Forelimb muscle (tissue), 1 donor: ENCODE data around the gene SHROOM1. TPM values are rescaled to one million over a fixed set of nuclear protein-coding genes. Genes with fewer than 3 reads are reported as not detected.

Experiments
- DNase-seq: peaks from one replicate; pipeline ENCODE4 v3.0.0-alpha.2; 2013; ENCODE audit warnings: low read depth
- polyA plus RNA-seq: library from polyadenylated mRNA; unstranded; fragments of 120-200 nt; gene quantifications from one replicate; pipeline ENCODE4 v1.2.1, GENCODE V29; 2013; ENCODE audit not compliant: insufficient read length

SHROOM1 gene
- polyA plus RNA-seq, 1 donor = 2.9 TPM

DNA sequence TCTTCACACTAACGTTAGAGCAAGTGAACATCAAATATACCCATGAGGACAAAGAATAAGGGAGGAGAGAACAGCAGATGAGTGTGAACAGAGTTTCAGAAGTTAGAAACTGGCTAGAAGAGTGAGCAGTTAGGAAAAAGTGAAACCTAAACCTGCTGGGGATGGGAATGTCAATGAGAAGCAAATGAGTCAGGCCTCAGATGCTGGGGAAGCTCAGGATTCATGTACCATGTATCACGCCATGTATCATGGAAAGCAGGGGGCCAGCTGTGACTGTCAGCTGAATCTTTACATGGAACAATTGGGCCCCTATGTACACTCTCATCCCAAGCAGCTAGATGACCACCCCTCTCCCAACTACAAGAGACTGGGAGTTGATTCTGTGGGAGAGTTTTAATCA is 19.6 kb upstream of the SHROOM1 start:
- no peak for DNase-seq

DNA sequence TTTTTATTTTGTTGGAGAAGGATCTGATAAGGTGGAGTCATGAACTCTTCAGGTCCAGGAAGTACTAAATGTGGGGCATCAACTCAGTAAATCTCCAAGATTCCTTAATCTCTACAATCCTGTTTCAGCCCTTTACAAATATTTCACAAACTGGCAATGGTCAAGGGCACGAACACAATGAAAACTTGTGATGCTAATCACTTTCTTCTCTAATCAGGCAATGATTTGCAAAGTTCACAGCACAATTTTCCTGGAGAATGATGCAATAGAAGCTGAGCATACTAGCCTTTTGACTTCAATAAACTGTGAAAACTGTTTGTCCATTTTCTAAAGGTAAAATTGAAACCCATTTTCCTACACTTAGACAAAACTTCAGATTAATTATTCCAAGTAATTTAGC is 18.9 kb upstream of the SHROOM1 start:
- DNase-seq = no peak

DNA sequence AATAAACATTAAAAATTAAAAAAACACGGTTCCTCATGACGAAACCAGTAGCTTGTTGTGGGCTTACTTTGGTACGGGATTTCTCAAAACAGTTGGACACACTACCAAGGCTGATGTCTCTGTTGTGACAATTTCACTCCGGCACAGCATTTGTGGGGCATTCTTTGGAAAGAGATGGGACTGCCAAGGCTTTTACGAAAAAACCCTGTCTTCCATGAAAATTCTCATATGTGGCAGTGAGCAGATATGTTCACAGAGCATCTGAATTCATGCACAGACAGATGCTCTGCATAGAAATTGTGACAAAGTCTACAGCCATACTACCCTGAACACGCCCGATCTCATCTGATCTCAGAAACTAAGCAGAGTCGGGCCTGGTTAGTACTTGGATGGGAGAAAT is 17.8 kb upstream of the SHROOM1 start:
- no peak for DNase-seq

DNA sequence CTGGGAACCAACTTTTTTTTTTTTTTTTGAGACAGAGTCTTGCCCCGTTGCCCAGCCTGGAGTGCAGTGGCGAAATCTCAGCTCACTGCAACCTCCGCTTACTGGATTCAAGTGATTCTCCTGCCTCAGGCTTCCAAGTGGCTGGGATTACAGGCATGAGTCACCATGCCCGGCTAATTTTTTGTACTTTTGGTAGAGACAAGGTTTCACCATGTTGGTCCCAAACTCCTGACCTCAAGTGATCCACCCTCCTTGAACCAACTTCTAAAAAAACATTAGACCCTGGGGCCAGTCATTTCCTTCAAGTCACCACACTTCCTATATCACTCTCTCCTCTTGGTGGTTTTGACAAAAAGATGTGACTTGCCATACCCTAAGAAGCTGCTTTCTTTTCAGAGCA is 10.9 kb upstream of the SHROOM1 start:
- no peak for DNase-seq

DNA sequence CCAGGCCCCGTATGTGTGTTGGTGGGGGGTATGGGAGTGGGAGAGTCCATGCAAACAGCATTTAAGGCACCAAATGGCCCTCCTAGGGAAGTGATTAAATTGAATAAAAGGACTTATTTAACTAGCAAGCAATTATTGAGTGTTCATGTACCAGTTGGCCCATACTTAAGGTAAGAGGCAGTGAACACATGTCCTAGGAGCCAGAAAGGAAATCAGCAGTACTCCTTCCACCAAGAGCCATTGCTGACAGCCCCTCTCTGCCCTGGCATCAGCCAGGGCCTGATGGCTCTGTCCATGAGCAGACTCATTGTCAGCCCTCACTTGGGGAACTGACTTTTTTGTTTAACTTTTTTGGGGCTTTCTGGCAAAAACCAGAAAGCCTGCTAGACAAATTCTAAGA is 10.4 kb upstream of the SHROOM1 start:
- no peak for DNase-seq

DNA sequence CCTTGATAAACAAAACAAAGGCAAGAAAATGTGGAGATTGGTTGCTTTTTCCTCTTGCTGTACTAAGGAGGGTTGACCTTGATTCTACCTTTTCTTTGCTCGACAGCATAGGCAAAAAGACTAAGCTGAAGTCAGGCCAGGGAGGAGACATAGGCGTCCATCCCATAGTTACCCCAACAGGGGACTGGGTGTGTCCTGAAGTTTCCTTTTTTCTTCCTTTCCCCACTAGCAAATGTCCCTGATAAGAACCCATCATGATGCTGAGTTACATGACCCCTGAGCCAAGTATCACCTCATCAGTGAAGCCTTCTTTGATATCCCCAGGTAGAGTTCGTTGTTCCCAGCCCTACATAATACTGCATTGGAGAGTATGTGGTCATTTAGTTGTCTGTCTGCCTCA is 9.9 kb upstream of the SHROOM1 start:
- no peak for DNase-seq

DNA sequence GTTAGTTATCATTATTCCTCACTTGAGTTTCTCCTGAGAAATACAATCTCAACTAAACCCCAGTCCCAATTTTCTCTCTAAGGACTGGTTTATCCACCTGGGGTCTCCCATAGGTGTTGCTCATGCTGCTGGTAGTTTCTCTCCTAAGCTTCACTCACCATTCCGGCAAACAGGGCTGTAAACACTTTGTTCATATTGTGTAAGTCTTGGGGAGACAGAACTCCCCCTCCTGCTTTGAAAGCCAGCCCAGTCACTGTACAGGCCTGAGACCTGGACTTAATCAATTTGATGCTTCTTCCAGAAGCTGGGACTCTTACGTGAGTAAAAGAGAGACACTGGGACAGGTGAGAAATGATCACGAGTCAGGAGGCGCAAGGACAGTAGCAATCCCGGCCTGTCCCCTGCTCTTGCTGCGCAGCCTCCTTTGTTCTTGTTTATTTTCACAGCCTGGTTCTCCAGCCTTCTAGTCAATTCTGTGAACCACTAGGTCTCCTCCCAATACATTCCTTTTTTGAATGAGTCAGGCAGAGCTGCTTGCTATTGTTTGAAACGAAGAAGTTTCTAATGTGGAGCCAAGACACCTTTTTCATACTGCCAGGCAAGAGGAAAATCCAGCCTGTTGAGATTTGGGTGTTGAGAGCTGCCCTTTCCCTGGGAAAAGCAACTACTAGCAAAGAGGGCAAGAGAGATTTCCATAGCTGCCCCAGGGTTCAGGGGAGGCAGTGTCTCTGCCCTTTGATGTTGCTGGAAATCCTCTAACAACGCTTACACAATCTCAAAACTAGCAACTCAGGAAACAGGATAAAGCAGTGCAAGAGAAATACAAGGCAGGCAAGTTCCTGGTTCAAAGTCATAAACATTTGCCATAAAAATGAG is 9.2 kb upstream of the SHROOM1 start:
- DNase-seq = no peak

DNA sequence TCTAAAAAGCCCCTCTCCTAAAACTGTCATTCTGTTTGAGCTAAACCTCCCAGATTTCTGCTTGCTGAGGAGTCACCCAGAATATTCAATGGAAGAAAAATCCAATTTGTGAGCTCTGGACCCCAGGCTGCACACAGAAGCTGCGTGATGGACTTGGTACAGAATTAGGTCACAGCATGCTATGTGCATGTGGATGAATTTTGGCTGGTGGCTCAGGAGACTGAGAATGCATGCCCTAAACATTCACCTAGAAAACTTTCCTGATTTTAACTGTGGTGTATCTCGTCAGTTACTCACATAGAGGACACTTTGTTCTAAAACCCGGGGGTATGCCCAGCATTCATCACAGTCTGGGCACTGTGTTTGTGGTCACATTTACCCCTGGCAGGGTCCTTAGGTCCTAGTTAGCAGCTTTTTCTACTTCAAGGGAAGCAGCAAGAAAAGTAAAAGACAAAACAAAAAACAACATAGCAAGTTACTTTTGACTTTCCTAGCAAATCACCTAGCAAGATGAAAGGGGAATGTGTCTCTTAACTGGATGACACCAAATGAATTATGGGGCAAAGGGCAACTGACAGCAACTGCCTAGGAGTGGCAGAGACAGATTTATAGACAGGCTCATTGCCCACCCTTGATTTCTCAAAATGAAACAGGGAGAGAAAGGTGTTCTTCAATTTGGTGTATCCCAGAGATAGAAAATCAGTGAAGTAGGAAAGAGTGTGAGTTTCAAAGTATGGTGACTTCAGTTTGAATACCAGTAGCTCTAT is 8.3 kb upstream of the SHROOM1 start:
- DNase-seq = no peak

DNA sequence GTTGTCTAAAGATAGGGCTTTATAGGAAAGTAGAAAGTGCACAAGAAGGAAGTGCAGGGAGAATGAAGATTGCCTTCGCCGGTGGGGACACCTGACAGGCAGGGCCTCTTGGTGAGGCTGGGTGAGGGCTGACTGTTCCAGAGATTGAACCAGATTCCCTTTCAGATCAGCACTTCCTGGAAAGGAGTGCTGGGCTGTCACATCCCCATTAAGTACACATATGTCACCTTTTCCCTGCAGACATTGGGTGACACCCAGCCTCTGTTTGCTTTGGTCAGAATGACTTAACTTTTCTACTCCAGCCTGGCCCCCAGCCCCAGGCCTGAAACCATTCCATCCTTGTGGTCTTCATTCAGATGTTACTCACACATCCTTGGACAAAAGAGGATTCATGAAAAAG is 7.4 kb upstream of the SHROOM1 start:
- DNase-seq = no peak

DNA sequence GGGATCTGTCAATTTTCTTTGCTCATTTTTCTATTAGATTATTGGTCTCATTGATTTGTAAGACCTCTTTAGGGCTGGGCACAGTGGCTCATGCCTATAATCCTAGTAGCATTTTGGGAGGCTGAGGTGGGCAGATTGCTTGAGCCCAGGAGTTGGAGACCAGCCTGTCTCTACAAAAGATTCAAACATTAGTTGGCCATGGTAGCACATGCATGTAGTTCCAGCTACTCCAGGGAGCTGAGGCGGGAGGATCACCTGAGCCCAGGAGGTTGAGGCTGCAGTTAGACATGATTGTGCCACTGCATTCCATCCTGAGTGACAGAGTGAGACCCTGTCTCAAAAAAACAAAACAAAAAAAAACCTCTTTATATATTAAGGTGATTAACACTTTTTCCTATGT is 6.4 kb upstream of the SHROOM1 start:
- no peak for DNase-seq

DNA sequence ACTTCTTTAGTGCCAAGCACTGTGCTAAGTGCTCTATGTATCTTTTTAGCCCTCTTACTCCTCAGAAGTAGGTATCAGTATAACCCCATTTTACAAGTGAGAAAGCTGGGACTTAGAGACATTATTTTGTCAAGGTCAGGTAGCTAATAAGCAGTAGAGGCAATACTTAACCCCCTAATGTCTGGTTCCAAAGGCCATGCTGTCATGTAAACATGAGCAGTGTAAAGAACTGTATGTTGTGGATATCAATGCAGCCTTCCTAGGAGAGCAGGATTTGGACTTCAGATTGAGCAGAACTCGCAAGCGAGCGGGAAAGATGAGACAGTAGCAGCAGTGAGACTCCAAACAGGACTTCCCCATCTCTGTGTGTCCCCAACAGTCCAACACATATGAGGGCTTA is 3.6 kb upstream of the SHROOM1 start:
- no peak for DNase-seq

DNA sequence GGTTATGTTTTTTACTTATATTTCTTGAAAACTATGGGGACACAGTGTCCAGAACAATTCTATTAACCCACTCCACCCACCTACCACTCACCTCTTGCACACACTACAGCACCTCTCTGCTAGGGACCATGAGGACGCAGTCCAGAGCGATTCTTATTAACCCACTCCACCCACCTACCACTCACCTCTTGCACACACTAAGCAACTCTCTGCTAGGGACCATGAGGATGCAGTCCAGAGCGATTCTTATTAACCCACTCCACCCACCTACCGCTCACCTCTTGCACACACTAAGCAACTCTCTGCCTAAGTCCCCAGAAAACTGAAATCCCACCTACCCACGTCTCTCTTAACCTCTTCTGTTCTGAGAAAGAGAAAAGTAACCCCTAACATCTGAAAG is 2.2 kb upstream of the SHROOM1 start:
- DNase-seq = no peak

DNA sequence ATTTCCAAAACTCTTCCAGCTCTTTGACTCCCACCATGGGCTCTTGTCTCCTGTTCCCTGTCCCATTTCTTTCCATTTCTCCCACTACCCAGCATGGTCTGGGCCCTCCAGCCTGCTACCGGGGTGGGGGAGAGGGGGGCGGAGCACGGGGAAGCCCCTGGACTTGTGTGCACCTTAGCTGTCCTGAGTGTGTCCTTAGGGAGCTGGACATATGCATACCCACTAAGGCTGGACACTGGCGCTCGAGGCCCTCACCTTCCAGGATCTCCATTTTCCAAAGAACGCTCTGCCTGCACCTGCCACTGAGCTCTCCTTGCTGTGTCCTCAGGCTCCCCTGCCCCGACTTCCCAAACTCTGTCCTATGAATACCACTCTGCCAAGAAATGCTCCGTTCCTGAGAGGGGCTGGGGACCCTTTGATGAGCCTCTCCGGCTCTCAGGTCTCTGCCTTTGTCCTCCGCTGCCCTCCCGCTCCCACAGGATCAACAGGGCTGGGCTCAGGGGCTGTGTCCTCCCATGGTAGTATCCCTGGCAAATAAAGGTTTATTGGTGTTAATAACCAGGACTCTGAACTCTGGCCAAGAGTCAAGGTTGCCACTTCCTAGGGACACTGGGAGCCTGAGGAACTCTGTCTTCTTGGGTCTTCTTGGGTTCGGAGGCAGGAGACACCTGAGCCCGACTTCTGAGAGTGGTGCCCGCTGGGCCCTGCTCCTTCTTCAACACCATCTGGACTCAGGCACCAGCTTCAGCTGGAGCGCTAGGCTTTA is 831 bp upstream of the SHROOM1 start:
- no peak for DNase-seq

DNA sequence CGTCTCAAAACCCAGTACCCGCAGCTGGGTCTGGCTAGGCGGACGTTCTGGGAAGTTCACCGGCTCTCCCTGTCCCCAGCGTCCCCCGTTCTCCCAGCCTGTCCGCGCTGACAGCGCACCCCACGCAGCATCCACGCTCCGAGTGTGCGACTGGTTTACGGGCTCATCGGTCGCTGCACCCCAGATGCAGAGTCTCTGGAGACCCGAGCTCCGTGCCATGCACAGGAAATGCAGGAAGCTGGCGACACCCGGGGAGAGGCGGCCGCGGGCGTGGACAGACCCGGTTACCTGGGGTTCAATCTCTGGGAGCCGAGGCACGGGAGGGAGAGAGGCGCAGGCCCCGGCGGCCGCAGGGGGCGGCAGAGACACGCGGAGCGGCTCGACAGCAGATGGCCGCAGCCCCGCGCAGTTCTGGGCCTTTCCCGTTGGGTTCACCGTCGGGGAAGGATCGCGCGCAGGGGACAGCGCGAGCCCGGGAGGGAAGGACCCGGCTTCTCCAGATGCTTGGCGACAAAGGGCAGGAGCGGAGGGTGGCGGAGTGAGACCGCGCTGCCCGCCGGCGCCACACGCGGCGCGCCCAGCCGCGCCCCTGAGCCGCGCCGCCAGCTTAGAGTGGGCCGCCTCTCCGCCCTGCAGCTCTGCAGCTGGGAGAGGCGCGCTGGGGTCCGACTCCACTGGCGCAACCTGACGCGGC is 558 bp downstream of the SHROOM1 start:
- DNase-seq = peak; percentile 36

DNA sequence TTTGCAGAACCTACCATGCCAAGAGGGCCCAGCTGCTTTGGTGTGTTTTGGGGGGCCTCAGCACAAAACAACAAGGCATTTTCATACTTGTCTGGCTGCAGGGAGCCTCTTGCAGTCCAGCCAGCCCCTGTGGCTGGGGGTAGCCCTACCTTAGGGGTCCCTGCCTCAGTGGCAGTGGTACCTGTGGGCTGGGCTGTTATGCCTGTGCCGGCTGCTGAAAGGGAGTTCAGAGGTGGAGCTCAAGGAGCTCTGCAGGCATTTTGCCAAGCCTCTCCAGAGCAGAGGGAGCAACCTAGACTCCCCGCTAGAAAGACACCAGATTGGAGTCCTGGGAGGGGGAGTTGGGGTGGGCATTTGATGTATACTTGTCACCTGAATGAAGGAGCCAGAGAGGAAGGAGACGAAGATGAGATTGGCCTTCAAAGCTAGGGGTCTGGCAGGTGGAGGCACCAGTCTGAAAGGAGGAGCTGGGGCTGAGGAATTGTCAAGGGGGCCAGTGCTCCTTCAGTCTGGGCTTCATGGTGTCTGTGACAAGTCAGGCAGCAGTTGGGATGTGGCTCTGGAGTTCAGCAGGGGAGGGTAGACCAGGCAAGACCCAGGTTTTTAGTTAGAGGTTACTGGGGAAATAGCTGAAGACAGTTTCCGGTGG is 1.5 kb downstream of the SHROOM1 start:
- no peak for DNase-seq

DNA sequence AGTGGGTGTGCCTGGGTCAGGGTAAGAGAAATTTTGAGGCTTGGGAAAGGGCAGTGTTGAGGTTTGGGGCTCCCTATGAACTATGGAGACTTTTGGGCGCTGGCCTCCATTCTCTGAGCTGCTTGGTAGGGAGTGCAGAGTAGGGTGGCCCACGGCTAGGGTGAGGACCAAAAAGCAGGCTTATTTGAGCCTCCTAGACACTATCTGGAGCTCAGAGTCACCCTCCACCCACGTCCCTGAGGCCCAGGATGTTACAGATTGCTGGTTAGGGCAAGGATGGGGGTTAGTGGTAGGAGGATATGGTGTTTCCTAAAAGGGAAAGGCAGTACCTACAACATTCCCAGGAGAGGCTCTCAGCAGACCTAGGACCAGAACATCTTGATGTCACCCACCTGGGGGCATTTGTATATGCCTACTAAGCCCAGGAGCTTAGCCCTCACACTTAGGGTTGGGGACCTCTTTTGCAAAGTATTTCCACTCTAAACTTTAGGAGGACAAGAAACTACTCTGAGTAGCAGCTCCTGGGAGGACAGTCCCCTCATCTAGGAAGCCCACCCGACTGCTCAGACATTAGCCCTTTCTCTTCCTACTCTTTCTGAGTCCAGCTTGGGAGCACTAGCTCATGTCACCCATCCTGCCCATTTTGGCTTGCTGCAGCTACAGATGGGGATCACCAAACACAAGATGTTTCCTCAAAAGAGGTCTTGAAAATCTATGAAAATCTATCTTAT is 2.3 kb downstream of the SHROOM1 start:
- no peak for DNase-seq

DNA sequence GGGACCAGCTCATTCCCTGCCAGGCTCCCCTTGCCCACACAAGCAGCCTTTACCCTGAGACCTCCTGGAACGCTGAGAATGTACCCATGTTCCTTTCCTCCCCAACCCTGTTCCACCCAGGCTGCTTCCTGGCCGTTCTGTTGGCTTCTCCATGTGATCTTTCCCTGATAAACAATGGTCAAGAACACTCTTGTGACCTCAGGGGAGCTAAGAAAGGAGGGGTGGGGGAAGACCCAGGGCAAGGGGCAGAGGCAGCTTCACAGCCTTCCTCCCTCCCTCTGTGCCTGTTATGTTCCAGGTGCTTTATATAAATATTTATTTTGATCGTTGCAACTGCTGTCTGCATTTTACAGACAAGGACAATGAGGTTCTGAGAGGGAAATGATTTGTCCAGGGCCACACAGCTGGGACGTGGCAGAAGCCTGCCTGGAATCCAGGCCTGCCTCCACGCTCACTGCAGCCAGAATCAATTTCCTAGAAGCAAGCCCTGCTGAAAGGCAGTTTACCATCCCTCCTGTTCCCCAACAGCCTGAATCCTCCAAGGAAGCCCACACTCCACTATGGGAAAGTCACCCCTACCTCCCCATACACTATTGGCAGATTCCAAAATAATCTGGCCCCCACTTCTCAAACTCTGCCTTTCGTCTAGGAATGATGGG is 3.9 kb downstream of the SHROOM1 start:
- DNase-seq = no peak

DNA sequence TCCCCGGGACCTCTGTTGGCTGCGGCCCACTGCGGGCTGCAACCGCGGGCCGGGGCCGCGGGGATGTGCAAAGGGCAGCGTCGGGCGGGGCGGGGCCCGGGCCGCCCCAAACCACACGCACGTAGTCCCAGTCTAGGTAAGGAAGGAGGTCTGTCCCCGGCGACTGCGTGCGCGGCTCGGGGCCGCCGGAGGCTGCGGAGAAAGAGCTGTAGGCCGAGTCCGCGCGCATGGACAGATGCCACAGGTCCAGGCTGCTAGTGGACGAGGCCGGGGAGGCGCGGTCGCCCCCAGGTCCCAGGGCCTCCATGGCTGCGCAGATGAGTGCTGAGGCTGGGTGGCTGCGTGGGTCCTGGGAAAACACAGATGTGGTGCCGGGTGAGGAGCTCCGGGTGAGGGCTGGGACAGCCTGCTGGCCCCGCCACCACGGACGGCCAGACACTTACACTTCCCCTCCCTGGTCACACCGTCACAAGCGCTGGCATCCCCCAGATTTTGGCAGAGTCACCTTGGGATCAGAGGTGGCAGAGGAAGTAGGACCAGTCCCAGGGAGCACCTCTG is 4.5 kb downstream of the SHROOM1 start:
- DNase-seq = no peak

DNA sequence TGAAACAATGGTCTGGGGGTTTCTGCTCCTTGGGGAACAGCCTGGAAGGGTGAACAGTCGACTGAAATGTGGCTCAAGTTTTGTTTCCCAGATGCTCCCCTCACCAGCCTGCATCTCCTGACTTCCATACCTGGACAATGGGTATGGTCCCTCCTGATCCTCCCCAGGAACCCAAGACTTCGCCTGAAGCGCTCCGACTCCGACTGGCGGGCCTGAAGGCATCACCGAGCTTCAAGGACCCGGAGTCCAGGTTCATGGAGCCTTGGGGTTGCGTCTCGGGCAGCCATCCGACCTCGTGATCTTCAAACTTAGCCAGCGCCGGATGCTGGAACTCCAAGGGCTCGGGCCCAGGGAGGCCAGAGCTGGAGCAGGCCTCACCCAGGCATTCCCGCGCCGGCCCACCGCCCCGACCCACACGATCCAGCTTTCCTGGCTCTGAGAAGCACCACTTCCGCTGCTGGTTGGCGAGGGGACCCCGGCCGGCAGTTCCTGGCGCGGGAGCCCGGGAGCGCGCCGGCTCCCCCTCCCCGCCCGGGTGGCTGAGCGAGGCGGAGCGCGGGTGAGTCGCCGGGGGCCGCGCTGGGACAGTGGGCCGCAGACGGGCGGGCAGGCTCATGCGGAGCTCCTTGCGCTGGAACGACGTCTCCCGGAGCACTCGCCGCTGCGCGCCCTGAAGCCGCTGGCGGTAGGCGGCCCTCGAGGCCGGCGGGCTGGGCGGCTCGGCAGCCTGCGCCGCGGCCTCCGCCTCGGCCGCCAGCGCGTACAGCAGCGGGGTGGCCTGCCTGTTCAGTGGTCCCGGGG is 5.2 kb downstream of the SHROOM1 start:
- no peak for DNase-seq
